SK-N-SH treated with all-trans-retinoic acid at 6 μM for 48 hours (cell line): ENCODE data around the gene ATG4C.

Experiments used
- ARNTL ChIP-seq: fragments of 450-650 bp; formaldehyde crosslinking; IDR thresholded peaks from 2 replicates; pipeline ENCODE4 v1.5.0; 2020; ENCODE audit warnings: low read depth, mild to moderate bottlenecking, moderate library complexity, borderline replicate concordance
- GLIS3 ChIP-seq: fragments of 250-450 bp; sonication (Bioruptor Pico); IDR thresholded peaks from 2 replicates; pipeline ENCODE4 v1.5.0; 2020; ENCODE audit warnings: mild to moderate bottlenecking, moderate library complexity
- ISL1 ChIP-seq: fragments of 250-450 bp; sonication (Bioruptor Pico); IDR thresholded peaks from 2 replicates; pipeline ENCODE4 v2.1.2; 2022; ENCODE audit warnings: mild to moderate bottlenecking, moderate library complexity
- OSR1 ChIP-seq: fragments of 250-450 bp; sonication (Bioruptor Pico); IDR thresholded peaks from 2 replicates; pipeline ENCODE4 v1.8.0; 2022; ENCODE audit warnings: moderate library complexity, mild to moderate bottlenecking, inconsistent platforms
- PATZ1 ChIP-seq: fragments of 250-450 bp; sonication (Bioruptor Pico); IDR thresholded peaks from 2 replicates; pipeline ENCODE4 v1.8.0; 2020; ENCODE audit warnings: mild to moderate bottlenecking, moderate library complexity, borderline replicate concordance
- POU6F1 ChIP-seq: fragments of 250-450 bp; sonication (Bioruptor Pico); IDR thresholded peaks from 2 replicates; pipeline ENCODE4 v1.8.0; 2021; ENCODE audit warnings: low read depth, mild to moderate bottlenecking, moderate library complexity, borderline replicate concordance
- RARB ChIP-seq: fragments of 250-450 bp; sonication (Bioruptor Pico); IDR thresholded peaks from 2 replicates; pipeline ENCODE4 v1.8.0; 2021; ENCODE audit warnings: mild to moderate bottlenecking, moderate library complexity
- ZFP3 ChIP-seq: fragments of 250-450 bp; sonication (Bioruptor Pico); IDR thresholded peaks from 2 replicates; pipeline ENCODE4 v1.5.0; 2020; ENCODE audit warnings: mild to moderate bottlenecking, moderate library complexity
- ZFP30 ChIP-seq: fragments of 450-650 bp; formaldehyde crosslinking; IDR thresholded peaks from 2 replicates; pipeline ENCODE4 v1.5.0; 2022; ENCODE audit warnings: mild to moderate bottlenecking, moderate library complexity
- ZNF565 ChIP-seq: fragments of 450-650 bp; formaldehyde crosslinking; conservative IDR thresholded peaks from 2 replicates; pipeline ENCODE4 v1.5.0; 2020; ENCODE audit warnings: low read depth, mild to moderate bottlenecking, moderate library complexity

- TF ChIP-seq GLIS3, result no peak
- no peak for TF ChIP-seq PATZ1 (CRISPR knock-in tag)
- no peak for TF ChIP-seq ZFP30
- TF ChIP-seq ARNTL (CRISPR knock-in tag), result no peak
- TF ChIP-seq RARB (CRISPR knock-in tag), result no peak
- no peak for TF ChIP-seq ZFP3 (CRISPR knock-in tag)
- no peak for TF ChIP-seq POU6F1
- no peak for TF ChIP-seq ZNF565
- no peak for TF ChIP-seq ISL1 (CRISPR knock-in tag)
- TF ChIP-seq OSR1 (CRISPR knock-in tag), result no peak
Observed at GRCh38 chr1:62869217-62869754, 85.4 kb downstream of the ATG4C start.
